K562 (cell line): ENCODE data around the gene U2SURP.

ENCODE experiments used
- ARNT ChIP-seq, 2 experiments: fragments of 450-650 bp; IDR thresholded peaks; 2 replicates each; pipeline ENCODE4 v1.6.1; 2016; ENCODE audit warnings: mild to moderate bottlenecking in 1 of 2
- CEBPB ChIP-seq: fragments of 450-650 bp; IDR thresholded peaks from 2 replicates; pipeline ENCODE4 v1.6.1; 2016; ENCODE audit warnings: missing genetic modification characterization, missing compliant biosample characterization
- CTBP1 ChIP-seq: fragments of 450-650 bp; IDR thresholded peaks from 2 replicates; pipeline ENCODE4 v1.6.1; 2016; ENCODE audit warnings: borderline replicate concordance
- EZH2 ChIP-seq: IDR thresholded peaks from 2 replicates; pipeline ENCODE4 v1.6.1; 2012; ENCODE audit warnings: low read depth, mild to moderate bottlenecking, inconsistent platforms, low read length, borderline replicate concordance
- FOXA3 ChIP-seq, 2 experiments: fragments of 450-650 bp in 1 of 2; sonication (generic) in 1 of 2; formaldehyde crosslinking; IDR thresholded peaks in 1 of 2; conservative IDR thresholded peaks in 1 of 2; 2 replicates each; pipeline versions ENCODE4 v1.4.0 to v1.8.0; 2020 to 2022; ENCODE audit warnings: mild to moderate bottlenecking in 2 of 2, missing genetic modification reagents in 1 of 2
- KAT7 ChIP-seq: sonication (generic); formaldehyde crosslinking; IDR thresholded peaks from 2 replicates; pipeline ENCODE4 v1.8.0; 2022; ENCODE audit warnings: missing genetic modification reagents, mild to moderate bottlenecking, borderline replicate concordance
- MTA3 ChIP-seq: fragments of 450-650 bp; formaldehyde crosslinking; IDR thresholded peaks from 2 replicates; pipeline ENCODE4 v1.6.1; 2017; ENCODE audit warnings: mild to moderate bottlenecking, borderline replicate concordance
- NR3C1 ChIP-seq: sonication (generic); formaldehyde crosslinking; IDR thresholded peaks from 2 replicates; pipeline ENCODE4 v1.8.1; 2022; ENCODE audit warnings: missing genetic modification reagents
- POLR2A ChIP-seq: fragments of 450-650 bp; conservative IDR thresholded peaks from 2 replicates; pipeline ENCODE4 v1.6.1; 2016
- THRAP3 ChIP-seq: fragments of 450-650 bp; IDR thresholded peaks from 2 replicates; pipeline ENCODE4 v1.6.1; 2016; ENCODE audit warnings: mild to moderate bottlenecking, inconsistent platforms, borderline replicate concordance
- ZFP30 ChIP-seq: fragments of 250-450 bp; sonication (Bioruptor Pico); IDR thresholded peaks from 2 replicates; pipeline ENCODE4 v1.8.0; 2022; ENCODE audit warnings: moderate library complexity, mild to moderate bottlenecking, inconsistent platforms, borderline replicate concordance
- ZNF79 ChIP-seq: fragments of 250-450 bp; sonication (Bioruptor Pico); IDR thresholded peaks from 2 replicates; pipeline ENCODE4 v1.4.0; 2020; ENCODE audit warnings: low read depth, mild to moderate bottlenecking, moderate library complexity
- TF ChIP-seq, protein P1 (sequence below): sonication (generic); formaldehyde crosslinking; IDR thresholded peaks from 2 replicates; pipeline ENCODE4 v1.8.0; 2023; ENCODE audit warnings: mild to moderate bottlenecking, missing genetic modification reagents

DNA sequence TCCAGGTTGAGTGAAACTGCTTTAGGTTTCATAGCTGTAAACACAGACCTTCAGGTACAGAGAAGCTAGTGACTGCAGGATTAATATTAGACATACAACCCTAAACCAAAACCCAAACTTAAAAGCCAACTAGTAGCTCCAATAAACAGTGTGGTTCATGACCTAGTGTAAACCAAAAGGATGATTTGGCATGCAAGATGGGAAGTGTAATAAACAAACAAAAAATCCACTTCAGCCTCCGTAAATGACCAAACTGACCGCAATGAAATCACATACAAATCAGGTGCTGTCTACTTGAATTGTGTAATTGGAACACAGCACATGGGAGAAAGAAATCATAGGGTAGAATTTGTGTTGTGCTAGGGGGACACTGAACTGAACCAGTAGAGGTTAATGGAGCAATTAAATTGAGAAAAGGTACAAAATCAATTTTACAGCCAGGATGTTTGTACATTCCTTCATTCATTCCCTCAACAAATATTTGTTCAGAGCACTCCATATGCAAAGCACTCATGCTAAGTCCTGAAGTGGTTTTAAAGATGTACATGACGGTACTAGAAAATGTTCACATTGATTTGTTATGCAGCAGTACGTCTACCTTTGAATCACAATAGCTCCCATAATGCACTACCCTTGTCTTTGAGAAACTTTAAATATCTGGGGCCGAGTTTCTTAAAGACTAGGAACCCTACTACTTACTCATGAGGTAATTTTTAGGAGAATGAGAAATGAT is 96.8 kb downstream of the U2SURP start:
- TF ChIP-seq KAT7 (CRISPR knock-in tag) (no peak), NR3C1 (CRISPR knock-in tag) (no peak), MTA3 (no peak), FOXA3 (CRISPR knock-in tag; conservative IDR thresholded peaks at IDR 0.05 in 1 of 2, IDR thresholded peaks at IDR 0.05 in 1 of 2) (no peak), THRAP3 (no peak), ZNF79 (CRISPR knock-in tag) (no peak), ZFP30 (CRISPR knock-in tag) (no peak), EZH2 (no peak), CEBPB (tag) (no peak), ARNT (IDR thresholded peaks at IDR 0.05) (no peak), POLR2A (no peak), CTBP1 (no peak)
- TF ChIP-seq, protein P1, sequence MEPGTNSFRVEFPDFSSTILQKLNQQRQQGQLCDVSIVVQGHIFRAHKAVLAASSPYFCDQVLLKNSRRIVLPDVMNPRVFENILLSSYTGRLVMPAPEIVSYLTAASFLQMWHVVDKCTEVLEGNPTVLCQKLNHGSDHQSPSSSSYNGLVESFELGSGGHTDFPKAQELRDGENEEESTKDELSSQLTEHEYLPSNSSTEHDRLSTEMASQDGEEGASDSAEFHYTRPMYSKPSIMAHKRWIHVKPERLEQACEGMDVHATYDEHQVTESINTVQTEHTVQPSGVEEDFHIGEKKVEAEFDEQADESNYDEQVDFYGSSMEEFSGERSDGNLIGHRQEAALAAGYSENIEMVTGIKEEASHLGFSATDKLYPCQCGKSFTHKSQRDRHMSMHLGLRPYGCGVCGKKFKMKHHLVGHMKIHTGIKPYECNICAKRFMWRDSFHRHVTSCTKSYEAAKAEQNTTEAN (CRISPR knock-in tag) = no peak
